Naive thymus-derived CD4-positive, alpha-beta T cell (primary cell): Measurements from ENCODE around the gene UBN1. TPM values are rescaled to one million over a fixed set of nuclear protein-coding genes. Genes with fewer than 3 reads are reported as not detected.

ENCODE experiments used
- ATAC-seq: fragments of 150-1000 bp; cut with Tn5 transposase; 2 replicates; pipeline ENCODE4 v1.10.0; 2021; ENCODE audit warnings: mild to moderate bottlenecking, moderate library complexity
- CTCF ChIA-PET: fragments of 350-600 bp; sonication (Branson Sonifier 250); formaldehyde crosslinking; loops from one replicate; lab custom pipeline; 2021; ENCODE audit warnings: antibody characterized with exemption; lab: Charles Lee
- POLR2A ChIA-PET: fragments of 350-600 bp; sonication (Branson Sonifier 250); formaldehyde crosslinking; loops from one replicate; lab custom pipeline; 2021; ENCODE audit warnings: antibody characterized with exemption, inconsistent platforms; lab: Charles Lee
- DNase-seq, 9 donors: peaks; one replicate each; pipeline versions ENCODE4 v3.0.0 to v3.0.0-alpha.2; 2020 to 2022; ENCODE audit warnings: mixed read lengths in 1 of 9
- H3K27ac ChIP-seq: one replicate; pipeline ENCODE4 v1.7.0; 2013; ENCODE audit warnings: mild to moderate bottlenecking, low read depth, low read length, moderate library complexity
- H3K27me3 ChIP-seq, 2 donors: one replicate each; pipeline ENCODE4 v1.7.0; 2013; ENCODE audit warnings: low read length in 2 of 2, mild to moderate bottlenecking in 2 of 2, moderate library complexity in 2 of 2; ENCODE audit not compliant: control insufficient read depth in 2 of 2, insufficient read depth in 2 of 2
- H3K36me3 ChIP-seq, 3 experiments: 1 replicate in 2 of 3; 2 replicates in 1 of 3; pipeline ENCODE4 v1.7.0; 2013; ENCODE audit warnings: low read length in 3 of 3, mild to moderate bottlenecking in 3 of 3, moderate library complexity in 1 of 3; ENCODE audit not compliant: insufficient read depth in 3 of 3, control insufficient read depth in 2 of 3
- H3K4me1 ChIP-seq, 2 donors: one replicate each; pipeline ENCODE4 v1.7.0; 2013; ENCODE audit warnings: low read length in 2 of 2, mild to moderate bottlenecking in 2 of 2, moderate library complexity in 1 of 2; ENCODE audit not compliant: control insufficient read depth in 2 of 2, insufficient read depth in 2 of 2
- H3K4me3 ChIP-seq: 2 replicates; pipeline ENCODE4 v1.7.0; 2013; ENCODE audit warnings: mild to moderate bottlenecking, low read length
- H3K9me3 ChIP-seq, 3 experiments: 1 replicate in 2 of 3; 2 replicates in 1 of 3; pipeline ENCODE4 v1.7.0; 2013; ENCODE audit warnings: low read length in 3 of 3; ENCODE audit not compliant: control insufficient read depth in 2 of 3
- H3K27ac Mint-ChIP-seq, 9 donors: one replicate each; pipeline ENCODE4 v1.8.0; 2020 to 2022; ENCODE audit warnings: mixed read lengths in 9 of 9, mild to moderate bottlenecking in 8 of 9, moderate library complexity in 5 of 9, inconsistent platforms in 2 of 9
- H3K27me3 Mint-ChIP-seq, 5 donors: one replicate each; pipeline ENCODE4 v1.8.0; 2021 to 2022; ENCODE audit warnings: mixed read lengths in 5 of 5, mild to moderate bottlenecking in 1 of 5
- H3K36me3 Mint-ChIP-seq, 5 donors: one replicate each; pipeline ENCODE4 v1.8.0; 2020 to 2022; ENCODE audit warnings: mixed read lengths in 5 of 5, mild to moderate bottlenecking in 3 of 5, inconsistent platforms in 1 of 5
- H3K4me1 Mint-ChIP-seq, 7 donors: one replicate each; pipeline ENCODE4 v1.8.0; 2020 to 2022; ENCODE audit warnings: mixed read lengths in 7 of 7, mild to moderate bottlenecking in 3 of 7, inconsistent platforms in 1 of 7
- H3K4me3 Mint-ChIP-seq, 10 donors: one replicate each; pipeline ENCODE4 v1.8.0; 2020 to 2022; ENCODE audit warnings: mild to moderate bottlenecking in 10 of 10, mixed read lengths in 10 of 10, moderate library complexity in 6 of 10, inconsistent platforms in 2 of 10
- H3K9me3 Mint-ChIP-seq, 11 donors: one replicate each; pipeline ENCODE4 v1.8.0; 2020 to 2022; ENCODE audit warnings: mixed read lengths in 11 of 11, mild to moderate bottlenecking in 4 of 11, inconsistent platforms in 1 of 11, moderate library complexity in 1 of 11
- intact Hi-C, 2 donors: fragments of 100-400 bp; cut with micrococcal nuclease; formaldehyde crosslinking; loops; one replicate each; pipeline ENCODE4 v1.15.1; 2023
- polyA plus RNA-seq, 2 donors: library from polyadenylated mRNA; unstranded; fragments of 300-500 nt; fragmentation: Illumina TruSeq; gene quantifications; one replicate each; pipeline ENCODE4 v1.2.3, GENCODE V29; 2021
- total RNA-seq, 6 experiments: library from RNA in 5 of 6; stranded (reverse) in 5 of 6; gene quantifications; 1 replicate in 5 of 6; 2 replicates in 1 of 6; pipeline ENCODE4 v1.2.3 and lab custom pipeline; 2021 to 2026

UBN1 gene
- total and polyA plus RNA-seq, 7 experiments from 2014 or later: 11.0 to 58.7 (median 40.0) TPM

- Mint-ChIP-seq H3K36me3 (no peaks in the 10 kb centered on the region), H3K27me3 (peaks cover 0 to 15% (median 7%) of the 10 kb centered on the region in 5 donors), H3K27ac (no peak overlapping the region), H3K9me3 (no peaks in the 10 kb centered on the region), H3K4me1 (no peaks in the 10 kb centered on the region), H3K4me3 (no peak overlapping the region)
- no peaks in the 10 kb centered on the region for H3K9me3 ChIP-seq
- H3K36me3 ChIP-seq: no peaks in the 10 kb centered on the region
- no peaks in the 10 kb centered on the region for H3K27me3 ChIP-seq
- DNase-seq (no peak), ATAC-seq (no peak)
- intact Hi-C loops: no loop called here
- no peak overlapping the region for H3K4me3 ChIP-seq
- ChIA-PET CTCF (no interaction called here), POLR2A (no interaction called here)
- H3K4me1 ChIP-seq: no peaks in the 10 kb centered on the region
- H3K27ac ChIP-seq: no peak overlapping the region
Observed at GRCh38 chr16:4909825-4910224, 62.5 kb downstream of the UBN1 start.

- no peaks in the 10 kb centered on the region for H3K9me3 ChIP-seq
Observed at GRCh38 chr16:4910828-4911227, 63.5 kb downstream of the UBN1 start.

GRCh38 chr16:4911970-4912386 is 64.7 kb downstream of the UBN1 start:
- Mint-ChIP-seq H3K9me3 (no peaks in the 10 kb centered on the region), H3K27ac (no peak overlapping the region), H3K36me3 (no peaks in the 10 kb centered on the region), H3K27me3 (peaks cover 0 to 3% (median 0%) of the 10 kb centered on the region in 5 donors), H3K4me3 (no peak overlapping the region), H3K4me1 (no peaks in the 10 kb centered on the region)
- ChIA-PET POLR2A (no interaction called here), CTCF (no interaction called here)
- DNase-seq (no peak), ATAC-seq (no peak)
- H3K27me3 ChIP-seq: no peaks in the 10 kb centered on the region
- H3K4me1 ChIP-seq: no peaks in the 10 kb centered on the region
- intact Hi-C loops: no loop called here
- no peaks in the 10 kb centered on the region for H3K9me3 ChIP-seq
- H3K4me3 ChIP-seq: no peak overlapping the region
- H3K36me3 ChIP-seq: no peaks in the 10 kb centered on the region
- H3K27ac ChIP-seq: no peak overlapping the region

More at GRCh38 chr16:4910828-4911227, 63.5 kb downstream of the UBN1 start:
- Mint-ChIP-seq H3K4me3 (no peak overlapping the region), H3K36me3 (no peaks in the 10 kb centered on the region), H3K4me1 (no peaks in the 10 kb centered on the region), H3K9me3 (no peaks in the 10 kb centered on the region), H3K27me3 (peaks cover 0 to 8% (median 0%) of the 10 kb centered on the region in 5 donors), H3K27ac (no peak overlapping the region)
- intact Hi-C loops: no loop called here
- no peak overlapping the region for H3K27ac ChIP-seq
- no peaks in the 10 kb centered on the region for H3K27me3 ChIP-seq
- POLR2A ChIA-PET: no interaction called here
- no peak overlapping the region for H3K4me3 ChIP-seq
- CTCF ChIA-PET: no interaction called here
- H3K36me3 ChIP-seq: no peaks in the 10 kb centered on the region
- H3K4me1 ChIP-seq: no peaks in the 10 kb centered on the region
- ATAC-seq (no peak), DNase-seq (no peak)

GRCh38 chr16:4913130-4913773 is 66.0 kb downstream of the UBN1 start:
- no peak overlapping the region for H3K27ac Mint-ChIP-seq
- Histone ChIP-seq H3K4me1 (no peaks in the 10 kb centered on the region), H3K36me3 (no peaks in the 10 kb centered on the region), H3K27me3 (no peaks in the 10 kb centered on the region), H3K4me3 (no peak overlapping the region), H3K9me3 (no peaks in the 10 kb centered on the region), H3K27ac (no peak overlapping the region)
- ATAC-seq: no peak
- CTCF ChIA-PET: no interaction called here
- DNase-seq: no peak
- H3K9me3 Mint-ChIP-seq: no peaks in the 10 kb centered on the region
- no peak overlapping the region for H3K4me3 Mint-ChIP-seq
- no peaks in the 10 kb centered on the region for H3K36me3 Mint-ChIP-seq
- POLR2A ChIA-PET: no interaction called here
- H3K27me3 Mint-ChIP-seq: no peaks in the 10 kb centered on the region
- H3K4me1 Mint-ChIP-seq: no peaks in the 10 kb centered on the region
- intact Hi-C loops: no loop called here

- Histone ChIP-seq H3K27me3 (no peaks in the 10 kb centered on the region), H3K4me3 (no peak overlapping the region), H3K27ac (no peak overlapping the region), H3K36me3 (no peaks in the 10 kb centered on the region), H3K9me3 (no peaks in the 10 kb centered on the region), H3K4me1 (no peaks in the 10 kb centered on the region)
- DNase-seq (no peak), ATAC-seq (no peak)
- intact Hi-C loops: no loop called here
- no peak overlapping the region for H3K4me3 Mint-ChIP-seq
- H3K27me3 Mint-ChIP-seq: no peaks in the 10 kb centered on the region
- no peaks in the 10 kb centered on the region for H3K36me3 Mint-ChIP-seq
- no peaks in the 10 kb centered on the region for H3K9me3 Mint-ChIP-seq
- POLR2A ChIA-PET: no interaction called here
- CTCF ChIA-PET: no interaction called here
- H3K27ac Mint-ChIP-seq: no peak overlapping the region
- no peaks in the 10 kb centered on the region for H3K4me1 Mint-ChIP-seq
Observed at GRCh38 chr16:4913774-4914525, 66.7 kb downstream of the UBN1 start.

GRCh38 chr16:4914528-4915225 is 67.4 kb downstream of the UBN1 start:
- Mint-ChIP-seq H3K27me3 (no peaks in the 10 kb centered on the region), H3K27ac (no peak overlapping the region), H3K4me3 (no peak overlapping the region), H3K36me3 (no peaks in the 10 kb centered on the region), H3K4me1 (no peaks in the 10 kb centered on the region), H3K9me3 (peaks cover 0 to 2% (median 0%) of the 10 kb centered on the region in 11 donors)
- ChIA-PET CTCF (no interaction called here), POLR2A (no interaction called here)
- intact Hi-C loops: no loop called here
- no peak overlapping the region for H3K27ac ChIP-seq
- H3K4me3 ChIP-seq: no peak overlapping the region
- no peaks in the 10 kb centered on the region for H3K4me1 ChIP-seq
- no peaks in the 10 kb centered on the region for H3K27me3 ChIP-seq
- DNase-seq (no peak), ATAC-seq (no peak)
- no peaks in the 10 kb centered on the region for H3K9me3 ChIP-seq
- H3K36me3 ChIP-seq: no peaks in the 10 kb centered on the region
